Skeletal muscle cell (primary cell): ENCODE results near the gene TRAF4.

Experiments
- DNase-seq: peaks from one replicate; pipeline ENCODE4 v3.0.0-alpha.2; 2010; ENCODE audit warnings: low read depth
- H3K4me3 ChIP-seq: 2 replicates; pipeline ENCODE4 v1.5.1; 2011; ENCODE audit warnings: low read depth, mild to moderate bottlenecking, control low read depth, low read length, moderate library complexity

TRAF4 gene

GRCh38 chr17:28745786-28746411 lies 2.1 kb downstream of the TRAF4 start:
- DNase-seq, result no peak
- peak overlapping the region; percentile 89 for H3K4me3 ChIP-seq

- peak overlapping the region; percentile 89 for H3K4me3 ChIP-seq
Measured at GRCh38 chr17:28746611-28747050, 2.8 kb downstream of the TRAF4 start.

GRCh38 chr17:28747051-28747691 lies 3.4 kb downstream of the TRAF4 start:
- H3K4me3 ChIP-seq, result no peak overlapping the region
- no peak for DNase-seq

More at GRCh38 chr17:28746611-28747050, 2.8 kb downstream of the TRAF4 start:
- peak; percentile 53 for DNase-seq

- no peak overlapping the region for H3K4me3 ChIP-seq
- DNase-seq, result no peak
Measured at GRCh38 chr17:28747801-28748750, 4.3 kb downstream of the TRAF4 start.

GRCh38 chr17:28748852-28749515 lies 5.2 kb downstream of the TRAF4 start:
- DNase-seq, result no peak
- H3K4me3 ChIP-seq, result no peak overlapping the region

GRCh38 chr17:28749516-28750177 lies 5.8 kb downstream of the TRAF4 start:
- H3K4me3 ChIP-seq, result no peak overlapping the region
- DNase-seq, result no peak

- H3K4me3 ChIP-seq, result no peak overlapping the region
- DNase-seq, result peak; percentile 65
Measured at GRCh38 chr17:28750178-28751047, 6.6 kb downstream of the TRAF4 start.

GRCh38 chr17:28751600-28752366 lies 8.0 kb downstream of the TRAF4 start:
- no peak for DNase-seq
- H3K4me3 ChIP-seq, result no peak overlapping the region

GRCh38 chr17:28755486-28755885 lies 11.7 kb downstream of the TRAF4 start:
- no peak overlapping the region for H3K4me3 ChIP-seq
- DNase-seq, result no peak

- no peak overlapping the region for H3K4me3 ChIP-seq
- no peak for DNase-seq
Measured at GRCh38 chr17:28756049-28756804, 12.4 kb downstream of the TRAF4 start.

GRCh38 chr17:28758411-28759121 lies 14.8 kb downstream of the TRAF4 start:
- no peak overlapping the region for H3K4me3 ChIP-seq
- no peak for DNase-seq

GRCh38 chr17:28759256-28759865 lies 15.6 kb downstream of the TRAF4 start:
- no peak overlapping the region for H3K4me3 ChIP-seq
- DNase-seq, result no peak

GRCh38 chr17:28760601-28761562 lies 17.1 kb downstream of the TRAF4 start:
- no peak overlapping the region for H3K4me3 ChIP-seq
- DNase-seq, result peak; percentile 18

- DNase-seq, result no peak
Measured at GRCh38 chr17:28763137-28763799, 19.5 kb downstream of the TRAF4 start.

More at GRCh38 chr17:28763137-28763799, 19.5 kb downstream of the TRAF4 start:
- H3K4me3 ChIP-seq, result no peak overlapping the region
